GM12875 (cell line): ENCODE results near the gene CSRNP3.

ENCODE experiments used
- H3K4me3 ChIP-seq: one replicate; pipeline ENCODE4 v1.5.1; 2011; ENCODE audit warnings: low read depth, low read length, control low read depth
- TF ChIP-seq, protein P1 (sequence below): IDR thresholded peaks from 2 replicates; pipeline ENCODE4 v1.5.1; 2011; ENCODE audit warnings: low read depth, mild to moderate bottlenecking, control low read depth, inconsistent platforms, low read length, moderate library complexity, borderline replicate concordance; ENCODE audit not compliant: insufficient read depth

CSRNP3 gene

GRCh38 chr2:165432234-165432966 lies 37.1 kb upstream of the CSRNP3 start:
- H3K4me3 ChIP-seq: no peak overlapping the region
- TF ChIP-seq, protein P1, sequence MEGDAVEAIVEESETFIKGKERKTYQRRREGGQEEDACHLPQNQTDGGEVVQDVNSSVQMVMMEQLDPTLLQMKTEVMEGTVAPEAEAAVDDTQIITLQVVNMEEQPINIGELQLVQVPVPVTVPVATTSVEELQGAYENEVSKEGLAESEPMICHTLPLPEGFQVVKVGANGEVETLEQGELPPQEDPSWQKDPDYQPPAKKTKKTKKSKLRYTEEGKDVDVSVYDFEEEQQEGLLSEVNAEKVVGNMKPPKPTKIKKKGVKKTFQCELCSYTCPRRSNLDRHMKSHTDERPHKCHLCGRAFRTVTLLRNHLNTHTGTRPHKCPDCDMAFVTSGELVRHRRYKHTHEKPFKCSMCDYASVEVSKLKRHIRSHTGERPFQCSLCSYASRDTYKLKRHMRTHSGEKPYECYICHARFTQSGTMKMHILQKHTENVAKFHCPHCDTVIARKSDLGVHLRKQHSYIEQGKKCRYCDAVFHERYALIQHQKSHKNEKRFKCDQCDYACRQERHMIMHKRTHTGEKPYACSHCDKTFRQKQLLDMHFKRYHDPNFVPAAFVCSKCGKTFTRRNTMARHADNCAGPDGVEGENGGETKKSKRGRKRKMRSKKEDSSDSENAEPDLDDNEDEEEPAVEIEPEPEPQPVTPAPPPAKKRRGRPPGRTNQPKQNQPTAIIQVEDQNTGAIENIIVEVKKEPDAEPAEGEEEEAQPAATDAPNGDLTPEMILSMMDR: no peak

DNA sequence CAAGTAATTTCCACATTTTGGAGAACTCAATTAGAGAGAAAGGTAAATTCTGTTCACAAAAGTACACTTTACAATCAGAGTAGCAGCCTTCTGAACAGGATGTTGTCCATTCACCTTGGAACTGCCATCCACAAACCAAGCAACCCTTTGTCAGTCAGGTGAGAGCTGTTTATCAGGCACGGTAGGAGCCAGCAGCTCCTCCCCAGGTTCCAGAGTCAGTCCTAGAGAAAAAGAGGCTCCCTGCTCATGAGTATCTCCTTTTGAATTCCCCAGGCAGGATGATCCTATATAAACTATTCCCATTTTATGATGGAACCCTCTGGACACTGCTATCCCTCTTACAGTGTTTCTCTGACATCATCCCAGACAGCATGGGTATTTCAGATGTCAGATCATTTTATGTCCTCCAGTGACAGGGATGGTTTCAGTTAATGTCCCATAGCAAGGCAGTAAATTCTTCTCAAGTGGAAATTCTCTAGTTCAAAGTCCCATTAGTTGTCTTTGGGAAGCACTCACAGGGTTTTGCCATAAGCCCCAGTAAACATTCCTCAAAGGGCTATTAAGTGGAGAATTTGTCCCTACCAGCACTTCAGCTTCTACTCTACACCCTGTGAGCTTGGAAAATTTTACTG lies 34.5 kb upstream of the CSRNP3 start:
- TF ChIP-seq, protein P1: no peak
- no peak overlapping the region for H3K4me3 ChIP-seq

GRCh38 chr2:165435611-165436010 lies 33.9 kb upstream of the CSRNP3 start:
- TF ChIP-seq, protein P1: no peak
- H3K4me3 ChIP-seq: no peak overlapping the region

GRCh38 chr2:165436559-165436958 lies 32.9 kb upstream of the CSRNP3 start:
- H3K4me3 ChIP-seq: no peak overlapping the region
- TF ChIP-seq, protein P1: no peak

DNA sequence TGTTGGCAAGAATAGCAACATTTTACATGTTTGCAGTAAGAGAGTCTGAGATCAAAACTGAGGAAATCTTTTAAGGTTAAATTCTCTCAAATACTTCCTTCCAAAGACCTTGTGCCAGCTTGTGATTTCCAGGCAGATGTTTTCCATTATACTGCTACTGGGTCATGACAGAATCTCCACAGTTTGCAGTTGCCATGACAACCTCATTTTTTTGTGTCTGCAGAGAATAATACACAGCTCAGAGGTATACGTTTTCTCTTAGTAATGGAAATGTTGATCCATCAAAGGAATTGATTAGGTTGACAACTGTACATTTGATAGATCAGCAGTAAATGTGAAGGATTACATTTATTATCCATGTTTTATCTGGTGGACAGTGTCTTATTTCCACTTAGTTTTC lies 29.1 kb upstream of the CSRNP3 start:
- H3K4me3 ChIP-seq: no peak overlapping the region
- TF ChIP-seq, protein P1: no peak

DNA sequence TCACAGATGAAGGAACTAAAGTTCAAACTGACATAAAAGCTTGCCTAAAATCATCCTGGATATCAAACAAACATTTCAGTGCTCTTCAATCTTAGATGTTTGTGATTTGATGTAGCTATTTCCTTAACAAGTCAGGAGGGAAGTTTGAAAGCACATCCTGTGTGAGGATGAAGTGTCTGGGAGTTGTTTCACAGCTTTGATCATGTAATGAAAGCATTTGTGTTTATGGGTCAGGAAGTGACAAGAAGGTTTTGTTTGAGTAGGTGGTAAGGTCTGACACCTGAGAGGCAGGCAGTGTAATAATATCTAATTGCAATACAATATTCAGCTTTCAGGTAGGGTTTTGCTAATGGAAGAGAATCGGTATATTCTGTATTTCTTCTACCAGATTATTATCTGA lies 26.0 kb upstream of the CSRNP3 start:
- TF ChIP-seq, protein P1: no peak
- no peak overlapping the region for H3K4me3 ChIP-seq

DNA sequence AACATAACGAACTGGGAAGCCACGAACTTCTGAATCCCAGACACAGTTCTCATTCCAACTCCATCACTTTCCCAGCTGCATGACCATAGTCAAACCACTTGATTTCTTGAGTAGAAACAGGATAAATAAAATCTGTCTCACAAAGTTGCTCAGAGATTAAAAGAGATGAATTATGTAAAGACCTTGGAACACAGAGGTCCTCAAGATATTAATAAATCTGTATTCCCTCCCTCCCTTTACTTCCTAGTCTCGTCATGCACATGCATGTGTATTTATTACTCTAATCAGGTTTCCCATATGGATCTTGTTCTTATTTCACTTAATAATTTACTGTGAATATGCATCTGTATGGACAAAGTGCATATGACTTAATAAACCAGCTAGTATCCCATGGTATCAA lies 21.1 kb upstream of the CSRNP3 start:
- TF ChIP-seq, protein P1: no peak
- H3K4me3 ChIP-seq: no peak overlapping the region
